Vagina (tissue), 2 donors: ENCODE measurements around the gene ZNF76. TPM values are rescaled to one million over a fixed set of nuclear protein-coding genes. Genes with fewer than 3 reads are reported as not detected.

Source experiments
- DNase-seq, 2 donors: peaks; one replicate each; pipeline ENCODE4 v3.0.0-alpha.2; 2017; ENCODE audit errors: extremely low spot score in 2 of 2
- H3K27ac ChIP-seq: fragments of 200-600 bp; sonication (generic); one replicate; pipeline ENCODE4 v1.5.1; 2019
- H3K27me3 ChIP-seq: fragments of 200-600 bp; sonication (generic); one replicate; pipeline ENCODE4 v1.5.1; 2019
- H3K36me3 ChIP-seq, 2 donors: fragments of 200-600 bp; sonication (generic); one replicate each; pipeline ENCODE4 v1.5.1; 2017 to 2019
- H3K4me1 ChIP-seq: fragments of 200-600 bp; sonication (generic); one replicate; pipeline ENCODE4 v1.5.1; 2019
- H3K4me3 ChIP-seq, 2 donors: fragments of 200-600 bp; sonication (generic); 1 replicate in 1 of 2; 2 replicates in 1 of 2; pipeline ENCODE4 v1.5.1; 2016 to 2019
- H3K9me3 ChIP-seq: fragments of 200-600 bp; sonication (generic); one replicate; pipeline ENCODE4 v1.5.1; 2019
- POLR2A ChIP-seq, 2 donors: fragments of 450-650 bp; IDR thresholded peaks; one replicate each; pipeline ENCODE4 v1.6.1; 2017; ENCODE audit warnings: antibody characterized with exemption in 2 of 2, mild to moderate bottlenecking in 2 of 2, moderate library complexity in 2 of 2
- POLR2AphosphoS5 ChIP-seq, 2 donors: sonication (generic); formaldehyde crosslinking; IDR thresholded peaks; one replicate each; pipeline ENCODE4 v1.9.0; 2017; ENCODE audit warnings: antibody characterized with exemption in 2 of 2, mild to moderate bottlenecking in 2 of 2, low read depth in 1 of 2; ENCODE audit not compliant: insufficient read depth in 1 of 2
- intact Hi-C: fragments of 100-400 bp; cut with DNase I; formaldehyde crosslinking; loops from one replicate; pipeline ENCODE4 v1.15.1; 2023
- total RNA-seq: library from RNA; depleted of rRNA; stranded (reverse); fragments of >200 nt; gene quantifications from one replicate; pipeline ENCODE4 v1.2.3, GENCODE V29; 2016
- TF ChIP-seq, protein P1 (sequence below), 3 experiments: fragments of 450-650 bp in 2 of 3; fragments of 200-600 bp in 1 of 3; sonication (generic) in 1 of 3; IDR thresholded peaks; one replicate each; pipeline ENCODE4 v1.5.1; 2017 to 2019; ENCODE audit warnings: antibody characterized with exemption in 3 of 3, mild to moderate bottlenecking in 2 of 3, moderate library complexity in 2 of 3

Gene ZNF76
- total RNA-seq, 1 donor from 2014 or later = 39.0 TPM

DNA sequence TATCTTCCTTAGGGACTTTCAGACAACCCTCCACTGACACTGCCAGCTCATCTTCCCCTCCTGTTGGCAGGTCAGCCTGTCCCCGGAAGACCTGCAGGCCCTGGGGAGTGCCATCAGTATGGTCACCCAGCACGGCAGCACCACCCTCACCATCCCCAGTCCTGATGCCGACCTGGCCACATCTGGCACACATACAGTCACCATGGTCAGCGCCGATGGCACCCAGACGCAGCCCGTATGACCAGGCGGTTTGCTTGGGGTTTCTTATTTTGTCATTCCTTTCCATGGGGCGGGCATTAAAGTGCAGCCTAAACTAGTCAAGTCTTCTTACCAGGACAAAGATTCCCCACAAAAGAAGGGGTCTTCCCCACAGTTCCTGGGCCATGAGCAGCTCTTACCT, 34.1 kb downstream of the ZNF76 start:
- Histone ChIP-seq H3K4me3 (no peak overlapping the region), H3K9me3 (no peaks in the 10 kb centered on the region), H3K27ac (no peak overlapping the region), H3K4me1 (peaks cover 19% of the 10 kb centered on the region), H3K27me3 (no peaks in the 10 kb centered on the region), H3K36me3 (peaks cover 0 to 52% of the 10 kb centered on the region in 2 donors)
- TF ChIP-seq POLR2AphosphoS5 (IDR thresholded peaks at IDR 0.05; ENCODE audit: insufficient read depth in 1 of 2, low read depth in 1 of 2) (no peak), POLR2A (IDR thresholded peaks at IDR 0.05) (no peak)
- TF ChIP-seq, protein P1, sequence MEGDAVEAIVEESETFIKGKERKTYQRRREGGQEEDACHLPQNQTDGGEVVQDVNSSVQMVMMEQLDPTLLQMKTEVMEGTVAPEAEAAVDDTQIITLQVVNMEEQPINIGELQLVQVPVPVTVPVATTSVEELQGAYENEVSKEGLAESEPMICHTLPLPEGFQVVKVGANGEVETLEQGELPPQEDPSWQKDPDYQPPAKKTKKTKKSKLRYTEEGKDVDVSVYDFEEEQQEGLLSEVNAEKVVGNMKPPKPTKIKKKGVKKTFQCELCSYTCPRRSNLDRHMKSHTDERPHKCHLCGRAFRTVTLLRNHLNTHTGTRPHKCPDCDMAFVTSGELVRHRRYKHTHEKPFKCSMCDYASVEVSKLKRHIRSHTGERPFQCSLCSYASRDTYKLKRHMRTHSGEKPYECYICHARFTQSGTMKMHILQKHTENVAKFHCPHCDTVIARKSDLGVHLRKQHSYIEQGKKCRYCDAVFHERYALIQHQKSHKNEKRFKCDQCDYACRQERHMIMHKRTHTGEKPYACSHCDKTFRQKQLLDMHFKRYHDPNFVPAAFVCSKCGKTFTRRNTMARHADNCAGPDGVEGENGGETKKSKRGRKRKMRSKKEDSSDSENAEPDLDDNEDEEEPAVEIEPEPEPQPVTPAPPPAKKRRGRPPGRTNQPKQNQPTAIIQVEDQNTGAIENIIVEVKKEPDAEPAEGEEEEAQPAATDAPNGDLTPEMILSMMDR (IDR thresholded peaks at IDR 0.05) = no peak
- intact Hi-C loops = no loop called here
- DNase-seq = no peak

- H3K36me3 ChIP-seq = peaks cover 0 to 47% of the 10 kb centered on the region in 2 donors
- no peak for DNase-seq
- intact Hi-C loops = no loop called here
Measured at GRCh38 chr6:35294308-35294945, 34.9 kb downstream of the ZNF76 start.

DNA sequence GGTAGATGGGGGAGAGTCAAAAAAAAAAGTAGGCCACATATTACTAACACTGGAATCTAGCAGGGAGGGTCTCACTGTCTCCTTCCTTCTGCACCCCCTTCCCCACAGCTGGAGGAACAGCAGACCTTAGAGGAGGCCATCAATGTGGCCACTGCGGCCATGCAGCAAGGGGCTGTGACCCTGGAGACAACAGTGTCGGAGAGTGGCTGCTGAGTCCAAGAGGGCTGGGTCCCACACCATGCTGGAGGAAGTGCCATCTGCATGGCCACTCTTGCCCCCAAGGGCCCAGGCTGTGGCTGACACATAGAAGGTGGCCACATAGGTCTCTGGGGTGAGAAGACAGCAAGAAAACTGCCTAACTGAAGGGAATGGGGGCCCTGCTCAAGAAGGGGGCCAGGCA, 35.5 kb downstream of the ZNF76 start:
- peaks cover 0 to 41% of the 10 kb centered on the region in 2 donors for H3K36me3 ChIP-seq
- no peak overlapping the region for H3K4me3 ChIP-seq
- intact Hi-C loops = no loop called here
- no peak for DNase-seq
- no peaks in the 10 kb centered on the region for H3K27me3 ChIP-seq
- H3K4me1 ChIP-seq = peaks cover 32% of the 10 kb centered on the region
- TF ChIP-seq POLR2AphosphoS5 (IDR thresholded peaks at IDR 0.05; ENCODE audit: insufficient read depth in 1 of 2, low read depth in 1 of 2) = no peak
- TF ChIP-seq, protein P1 (IDR thresholded peaks at IDR 0.05) = no peak
- TF ChIP-seq POLR2A (IDR thresholded peaks at IDR 0.05) = no peak
- H3K27ac ChIP-seq = no peak overlapping the region
- H3K9me3 ChIP-seq = no peaks in the 10 kb centered on the region

More at GRCh38 chr6:35294308-35294945, 34.9 kb downstream of the ZNF76 start:
- Histone ChIP-seq H3K4me3 (no peak overlapping the region), H3K27me3 (no peaks in the 10 kb centered on the region), H3K9me3 (no peaks in the 10 kb centered on the region), H3K27ac (no peak overlapping the region), H3K4me1 (peaks cover 26% of the 10 kb centered on the region)
- TF ChIP-seq POLR2AphosphoS5 (IDR thresholded peaks at IDR 0.05; ENCODE audit: insufficient read depth in 1 of 2, low read depth in 1 of 2) (no peak), POLR2A (IDR thresholded peaks at IDR 0.05) (no peak)
- TF ChIP-seq, protein P1 (IDR thresholded peaks at IDR 0.05) = peak in 1 of 3 experiments; percentile 61

DNA sequence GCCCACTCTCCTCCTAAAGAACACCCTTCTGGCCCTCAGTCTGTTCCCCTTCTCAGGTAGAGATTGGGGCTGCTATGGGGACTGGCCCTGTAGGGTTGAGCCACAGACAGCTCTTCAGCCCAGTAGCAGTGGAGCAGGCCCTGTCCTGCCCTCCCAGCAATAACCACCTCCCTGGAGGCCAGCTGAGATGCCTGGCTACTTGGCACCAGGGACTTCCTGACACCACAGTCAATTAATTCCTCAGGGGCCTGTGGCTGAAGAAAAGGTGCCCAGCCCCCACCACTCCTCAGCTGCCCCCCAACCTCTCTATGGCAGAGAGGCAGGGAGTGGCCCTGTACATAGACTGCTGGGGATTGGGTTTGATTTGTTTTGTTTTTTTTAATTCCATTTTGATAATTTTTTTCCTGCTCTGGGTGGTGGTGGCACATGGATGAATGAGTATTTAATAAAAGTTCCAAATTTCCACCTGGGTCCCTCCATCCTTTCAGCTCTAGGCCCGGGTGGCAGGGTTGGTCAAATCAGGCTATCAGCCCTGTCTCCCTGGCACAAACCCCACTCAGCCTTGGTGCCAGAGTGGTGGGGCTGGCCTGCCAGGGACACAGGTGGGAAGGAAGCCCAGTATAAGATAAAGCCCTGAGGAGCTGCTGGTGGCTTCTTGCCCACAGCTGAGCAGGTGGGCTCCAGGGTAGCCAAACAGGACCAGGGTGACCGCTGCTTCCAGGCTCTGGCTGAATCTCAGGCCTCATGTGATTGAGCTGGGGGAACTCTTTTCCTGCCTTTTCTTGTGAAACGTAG, 36.2 kb downstream of the ZNF76 start:
- Histone ChIP-seq H3K9me3 (no peaks in the 10 kb centered on the region), H3K36me3 (peaks cover 0 to 34% of the 10 kb centered on the region in 2 donors), H3K4me1 (peaks cover 39% of the 10 kb centered on the region), H3K27me3 (no peaks in the 10 kb centered on the region), H3K4me3 (no peak overlapping the region), H3K27ac (no peak overlapping the region)
- DNase-seq = no peak
- TF ChIP-seq, protein P1 (IDR thresholded peaks at IDR 0.05) = no peak
- TF ChIP-seq POLR2A (IDR thresholded peaks at IDR 0.05) (no peak), POLR2AphosphoS5 (IDR thresholded peaks at IDR 0.05; ENCODE audit: insufficient read depth in 1 of 2, low read depth in 1 of 2) (no peak)
- intact Hi-C loops = no loop called here
